Measurements from ENCODE around the gene TPP1.

The TPP1 gene

GRCh38 chr11:6622261-6623171 is 3.3 kb upstream of the TPP1 start:
- H3K36me3 ChIP-seq (ENCODE audit: control insufficient read depth, insufficient read depth, low read length): no peaks in the 10 kb centered on the region
- TF ChIP-seq, protein P1, sequence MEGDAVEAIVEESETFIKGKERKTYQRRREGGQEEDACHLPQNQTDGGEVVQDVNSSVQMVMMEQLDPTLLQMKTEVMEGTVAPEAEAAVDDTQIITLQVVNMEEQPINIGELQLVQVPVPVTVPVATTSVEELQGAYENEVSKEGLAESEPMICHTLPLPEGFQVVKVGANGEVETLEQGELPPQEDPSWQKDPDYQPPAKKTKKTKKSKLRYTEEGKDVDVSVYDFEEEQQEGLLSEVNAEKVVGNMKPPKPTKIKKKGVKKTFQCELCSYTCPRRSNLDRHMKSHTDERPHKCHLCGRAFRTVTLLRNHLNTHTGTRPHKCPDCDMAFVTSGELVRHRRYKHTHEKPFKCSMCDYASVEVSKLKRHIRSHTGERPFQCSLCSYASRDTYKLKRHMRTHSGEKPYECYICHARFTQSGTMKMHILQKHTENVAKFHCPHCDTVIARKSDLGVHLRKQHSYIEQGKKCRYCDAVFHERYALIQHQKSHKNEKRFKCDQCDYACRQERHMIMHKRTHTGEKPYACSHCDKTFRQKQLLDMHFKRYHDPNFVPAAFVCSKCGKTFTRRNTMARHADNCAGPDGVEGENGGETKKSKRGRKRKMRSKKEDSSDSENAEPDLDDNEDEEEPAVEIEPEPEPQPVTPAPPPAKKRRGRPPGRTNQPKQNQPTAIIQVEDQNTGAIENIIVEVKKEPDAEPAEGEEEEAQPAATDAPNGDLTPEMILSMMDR (IDR thresholded peaks at IDR 0.05): no peak

GRCh38 chr11:6621711-6622211 is 2.5 kb upstream of the TPP1 start:
- Histone ChIP-seq H3K4me2 (ENCODE audit: low read length) (no peak overlapping the region), H3K79me2 (no peaks in the 10 kb centered on the region), H2AFZ (no peak overlapping the region), H3K27me3 (ENCODE audit: control insufficient read depth, insufficient read depth, low read length) (no peaks in the 10 kb centered on the region), H3K9me3 (ENCODE audit: control insufficient read depth, low read length) (no peaks in the 10 kb centered on the region), H3K4me1 (peaks cover 2% of the 10 kb centered on the region), H3K4me3 (ENCODE audit: low read depth, low read length) (no peak overlapping the region), H3K36me3 (ENCODE audit: control insufficient read depth, insufficient read depth, low read length) (no peaks in the 10 kb centered on the region), H3K9ac (no peak overlapping the region), H3K27ac (no peak overlapping the region)
- TF ChIP-seq, protein P1 (IDR thresholded peaks at IDR 0.05): no peak

More at GRCh38 chr11:6622261-6623171, 3.3 kb upstream of the TPP1 start:
- Histone ChIP-seq H3K9ac (no peak overlapping the region), H3K79me2 (no peaks in the 10 kb centered on the region), H3K27ac (no peak overlapping the region), H3K4me1 (peaks cover 2% of the 10 kb centered on the region), H3K27me3 (ENCODE audit: control insufficient read depth, insufficient read depth, low read length) (no peaks in the 10 kb centered on the region), H3K4me2 (ENCODE audit: low read length) (no peak overlapping the region), H3K4me3 (ENCODE audit: low read depth, low read length) (no peak overlapping the region), H2AFZ (no peak overlapping the region), H3K9me3 (ENCODE audit: control insufficient read depth, low read length) (no peaks in the 10 kb centered on the region)

GRCh38 chr11:6620636-6621035 is 1.4 kb upstream of the TPP1 start:
- H3K27ac ChIP-seq: no peak overlapping the region
- no peak overlapping the region for H2AFZ ChIP-seq
- H3K9me3 ChIP-seq (ENCODE audit: control insufficient read depth, low read length): no peaks in the 10 kb centered on the region
- no peaks in the 10 kb centered on the region for H3K27me3 ChIP-seq (ENCODE audit: control insufficient read depth, insufficient read depth, low read length)
- no peak overlapping the region for H3K9ac ChIP-seq
- no peak overlapping the region for H3K4me2 ChIP-seq (ENCODE audit: low read length)
- H3K36me3 ChIP-seq (ENCODE audit: control insufficient read depth, insufficient read depth, low read length): no peaks in the 10 kb centered on the region
- no peaks in the 10 kb centered on the region for H3K79me2 ChIP-seq
- TF ChIP-seq, protein P1 (IDR thresholded peaks at IDR 0.05): no peak
- peaks cover 2% of the 10 kb centered on the region for H3K4me1 ChIP-seq
- H3K4me3 ChIP-seq (ENCODE audit: low read depth, low read length): no peak overlapping the region

DNA sequence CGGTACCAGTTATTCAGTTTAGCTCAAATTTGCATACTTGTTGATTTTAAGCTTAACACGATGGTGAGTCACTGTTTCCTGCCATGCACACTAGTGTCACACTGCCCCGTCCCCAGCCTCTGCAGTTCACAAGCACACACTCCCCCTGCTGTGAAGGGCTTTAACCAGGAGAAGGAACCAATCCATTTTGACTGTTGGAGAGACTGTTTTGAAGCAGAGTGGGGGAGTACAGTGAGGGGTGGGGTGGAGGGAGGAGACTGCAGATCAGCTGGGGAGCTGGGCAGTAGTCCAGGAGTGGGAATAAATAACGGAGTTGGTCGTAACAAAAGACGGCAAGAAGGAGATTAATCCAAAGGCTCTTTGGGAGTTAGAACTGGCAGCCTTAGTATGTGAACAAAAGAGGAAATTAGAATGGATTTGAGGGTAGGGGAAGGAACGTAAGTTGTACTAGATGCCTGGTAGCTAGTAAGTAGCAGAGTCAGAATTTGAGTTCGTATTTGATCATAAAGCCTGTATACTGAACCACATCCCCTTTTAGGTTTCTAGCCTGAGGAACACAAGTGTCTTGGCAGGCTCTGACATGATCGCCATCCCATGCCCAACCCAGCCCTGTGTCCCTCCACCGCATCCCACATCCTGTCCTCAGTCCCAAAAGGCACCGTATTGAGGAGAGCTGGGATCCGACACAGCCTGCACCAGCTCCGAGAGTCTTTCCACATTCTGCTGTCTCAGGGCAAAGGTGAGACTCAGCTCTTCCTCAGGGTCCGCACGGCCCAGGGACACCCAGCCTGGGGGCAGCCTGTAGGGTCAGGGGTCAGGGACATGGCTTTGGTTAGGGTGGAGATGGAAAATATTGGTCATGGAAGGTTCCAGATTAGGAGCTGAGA is 862 bp downstream of the TPP1 start:
- no peaks in the 10 kb centered on the region for H3K9me3 ChIP-seq (ENCODE audit: control insufficient read depth, low read length)
- H2AFZ ChIP-seq: peak overlapping the region; percentile 33
- no peaks in the 10 kb centered on the region for H3K79me2 ChIP-seq
- peak overlapping the region; percentile 67 for H3K27ac ChIP-seq
- peak overlapping the region; percentile 91 for H3K4me2 ChIP-seq (ENCODE audit: low read length)
- no peaks in the 10 kb centered on the region for H3K27me3 ChIP-seq (ENCODE audit: control insufficient read depth, insufficient read depth, low read length)
- TF ChIP-seq, protein P1 (IDR thresholded peaks at IDR 0.05): no peak
- no peaks in the 10 kb centered on the region for H3K36me3 ChIP-seq (ENCODE audit: control insufficient read depth, insufficient read depth, low read length)
- H3K9ac ChIP-seq: no peak overlapping the region
- H3K4me3 ChIP-seq (ENCODE audit: low read depth, low read length): peak overlapping the region; percentile 81
- peaks cover 2% of the 10 kb centered on the region for H3K4me1 ChIP-seq
